PC-9 (cell line): Measurements from ENCODE around the gene DDR2. TPM values are rescaled to one million over a fixed set of nuclear protein-coding genes. Genes with fewer than 3 reads are reported as not detected.

ENCODE experiments used
- BruUV-seq: library from RNA; stranded (reverse); fragments of 400-500 nt; replicated peaks from 2 replicates; lab custom pipeline; 2021; lab: Mats Ljungman, UMichigan
- CTCF ChIA-PET: fragments of 300-600 bp; sonication (Branson Sonifier 250); formaldehyde crosslinking; loops from one replicate; lab custom pipeline; 2022; ENCODE audit warnings: antibody characterized with exemption; lab: Charles Lee
- POLR2A ChIA-PET: fragments of 300-600 bp; sonication (Branson Sonifier 250); formaldehyde crosslinking; loops from one replicate; lab custom pipeline; 2022; ENCODE audit warnings: antibody characterized with exemption; ENCODE audit not compliant: unreplicated experiment; lab: Charles Lee
- DNase-seq, 2 experiments: peaks; one replicate each; pipeline versions ENCODE4 v3.0.0 to v3.0.0-alpha.2; 2015 to 2022; ENCODE audit warnings: mixed read lengths in 1 of 2
- H2AFZ ChIP-seq: fragments of 200-600 bp; sonication (generic); 2 replicates; pipeline ENCODE4 v1.8.1; 2017; ENCODE audit warnings: antibody characterized with exemption
- H3F3A ChIP-seq: fragments of 200-600 bp; sonication (generic); 2 replicates; pipeline ENCODE4 v1.8.1; 2017; ENCODE audit warnings: antibody characterized with exemption, mild to moderate bottlenecking, low read depth; ENCODE audit not compliant: insufficient read depth
- H3K27ac ChIP-seq: fragments of 200-600 bp; sonication (generic); 2 replicates; pipeline ENCODE4 v1.6.1; 2016; ENCODE audit warnings: mixed run types
- H3K27me3 ChIP-seq: fragments of 200-600 bp; sonication (generic); 2 replicates; pipeline ENCODE4 v1.6.1; 2016; ENCODE audit warnings: low read depth, mixed run types; ENCODE audit not compliant: insufficient read depth
- H3K36me3 ChIP-seq: fragments of 200-600 bp; sonication (generic); 2 replicates; pipeline ENCODE4 v1.6.1; 2016; ENCODE audit warnings: low read depth, mixed run types
- H3K4me1 ChIP-seq: fragments of 200-600 bp; sonication (generic); replicated peaks from 2 replicates; pipeline ENCODE4 v1.6.1; 2016; ENCODE audit warnings: mixed run types; ENCODE audit not compliant: insufficient read depth
- H3K4me2 ChIP-seq: fragments of 200-600 bp; sonication (generic); 2 replicates; pipeline ENCODE4 v1.6.1; 2017; ENCODE audit warnings: mixed run types
- H3K4me3 ChIP-seq: fragments of 200-600 bp; sonication (generic); 2 replicates; pipeline ENCODE4 v1.6.1; 2016; ENCODE audit warnings: mixed run types
- H3K79me2 ChIP-seq: fragments of 200-600 bp; sonication (generic); 2 replicates; pipeline ENCODE4 v1.6.1; 2017; ENCODE audit warnings: low read depth, mixed run types
- H3K9me2 ChIP-seq: fragments of 200-600 bp; sonication (generic); 2 replicates; pipeline ENCODE4 v1.8.1; 2017; ENCODE audit warnings: mild to moderate bottlenecking; ENCODE audit not compliant: insufficient read depth
- H3K9me3 ChIP-seq: fragments of 200-600 bp; sonication (generic); 2 replicates; pipeline ENCODE4 v1.8.1; 2016; ENCODE audit warnings: low read depth; ENCODE audit not compliant: insufficient read depth
- H4K20me1 ChIP-seq: fragments of 200-600 bp; sonication (generic); 2 replicates; pipeline ENCODE4 v1.8.1; 2017; ENCODE audit not compliant: insufficient read depth
- CTCF ChIP-seq: fragments of 200-600 bp; sonication (generic); conservative IDR thresholded peaks from 2 replicates; pipeline ENCODE4 v1.6.1; 2017; ENCODE audit warnings: mixed run types, antibody characterized with exemption, mild to moderate bottlenecking, moderate library complexity
- EZH2 ChIP-seq: fragments of 200-600 bp; sonication (generic); IDR thresholded peaks from 2 replicates; pipeline ENCODE4 v1.8.0; 2017; ENCODE audit warnings: antibody characterized with exemption, low read depth
- intact Hi-C: fragments of 100-400 bp; cut with micrococcal nuclease; formaldehyde crosslinking; loops from one replicate; pipeline ENCODE4 v1.10.0; 2022; ENCODE audit not compliant: unreplicated experiment
- total RNA-seq: library from RNA; stranded (reverse); gene quantifications from 2 replicates; pipeline ENCODE4 v1.2.3, GENCODE V29; 2021

DDR2 gene
- total RNA-seq, 1 experiment from 2014 or later, result 0.35 TPM

DNA sequence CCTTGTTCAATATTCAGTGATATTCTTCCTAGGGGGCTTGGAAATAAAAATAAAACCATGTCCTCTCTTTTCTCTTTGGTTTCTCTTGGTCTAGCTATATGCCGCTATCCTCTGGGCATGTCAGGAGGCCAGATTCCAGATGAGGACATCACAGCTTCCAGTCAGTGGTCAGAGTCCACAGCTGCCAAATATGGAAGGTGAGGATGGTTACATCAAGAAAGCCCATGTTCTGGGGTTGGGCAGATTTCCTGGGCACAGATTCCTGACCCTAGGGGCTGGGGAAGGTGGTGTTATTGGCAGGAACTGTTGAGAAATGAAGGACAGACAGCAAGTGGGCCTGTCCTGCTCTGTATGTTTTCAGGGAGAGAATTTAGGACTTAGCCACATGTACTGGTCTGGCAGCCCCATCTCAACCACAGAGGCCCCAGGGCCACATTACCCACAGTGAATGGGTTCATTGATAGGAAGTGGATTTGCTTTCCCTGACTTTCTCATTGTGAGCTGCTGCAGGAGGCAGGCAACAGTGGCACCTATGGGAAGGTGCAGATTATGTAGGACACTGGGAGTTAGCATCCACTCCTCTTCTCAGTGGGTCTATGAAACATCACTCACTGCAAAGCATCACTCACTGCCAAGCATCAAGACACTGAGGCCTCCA is 120.9 kb downstream of the DDR2 start:
- H3K4me2 ChIP-seq, result no peak overlapping the region
- intact Hi-C loops, result no loop called here
- no peaks in the 10 kb centered on the region for H3K4me1 ChIP-seq
- H4K20me1 ChIP-seq, result no peaks in the 10 kb centered on the region
- DNase-seq, result no peak
- H3K4me3 ChIP-seq, result no peak overlapping the region
- TF ChIP-seq CTCF (no peak), EZH2 (no peak)
- no peak overlapping the region for H2AFZ ChIP-seq
- H3K27me3 ChIP-seq, result no peaks in the 10 kb centered on the region
- CTCF ChIA-PET, result no interaction called here
- no peaks in the 10 kb centered on the region for H3K36me3 ChIP-seq
- H3K9me3 ChIP-seq, result no peaks in the 10 kb centered on the region
- no peaks in the 10 kb centered on the region for H3K79me2 ChIP-seq
- POLR2A ChIA-PET, result no interaction called here
- no peaks in the 10 kb centered on the region for H3F3A ChIP-seq
- no peak overlapping the region for H3K27ac ChIP-seq
- no TSS peak for BruUV-seq
- no peaks in the 10 kb centered on the region for H3K9me2 ChIP-seq

GRCh38 chr1:162753998-162754585 is 121.8 kb downstream of the DDR2 start:
- Histone ChIP-seq H3K9me2 (no peaks in the 10 kb centered on the region), H3K4me1 (no peaks in the 10 kb centered on the region), H3K27ac (no peak overlapping the region), H3K4me2 (no peak overlapping the region), H3K27me3 (no peaks in the 10 kb centered on the region), H3K36me3 (no peaks in the 10 kb centered on the region), H3K9me3 (no peaks in the 10 kb centered on the region), H3K79me2 (no peaks in the 10 kb centered on the region), H4K20me1 (no peaks in the 10 kb centered on the region), H3K4me3 (no peak overlapping the region), H2AFZ (no peak overlapping the region), H3F3A (no peaks in the 10 kb centered on the region)
- DNase-seq, result no peak
- ChIA-PET POLR2A (no interaction called here), CTCF (no interaction called here)
- intact Hi-C loops, result no loop called here
- no TSS peak for BruUV-seq
- TF ChIP-seq CTCF, result no peak
- TF ChIP-seq EZH2, result no peak

GRCh38 chr1:162755306-162755705 is 123.0 kb downstream of the DDR2 start:
- TF ChIP-seq EZH2 (no peak), CTCF (no peak)
- intact Hi-C loops, result no loop called here
- Histone ChIP-seq H4K20me1 (no peaks in the 10 kb centered on the region), H3K36me3 (no peaks in the 10 kb centered on the region), H3F3A (no peaks in the 10 kb centered on the region), H3K27me3 (no peaks in the 10 kb centered on the region), H3K4me2 (no peak overlapping the region), H3K4me1 (no peaks in the 10 kb centered on the region), H3K27ac (no peak overlapping the region), H3K79me2 (no peaks in the 10 kb centered on the region), H3K9me3 (no peaks in the 10 kb centered on the region), H3K9me2 (no peaks in the 10 kb centered on the region), H3K4me3 (no peak overlapping the region), H2AFZ (no peak overlapping the region)
- POLR2A ChIA-PET, result no interaction called here
- DNase-seq, result no peak
- CTCF ChIA-PET, result no interaction called here
- BruUV-seq, result no TSS peak
